T-cell (primary cell): Measurements from ENCODE around the gene KRTAP9-9. TPM values are rescaled to one million over a fixed set of nuclear protein-coding genes. Genes with fewer than 3 reads are reported as not detected.
"Not testable (repeated sequence)": the region's sequence is repeated elsewhere in the genome, so short reads cannot be mapped to it uniquely, and the experiment has no call there.

ENCODE experiments used
- ATAC-seq, 4 experiments: fragments of 200-7000 bp in 3 of 4; fragments of 150-1000 bp in 1 of 4; cut with Tn5 transposase; replicated peaks in 1 of 4; 1 replicate in 3 of 4; 2 replicates in 1 of 4; pipeline ENCODE4 v1.10.0; 2021; ENCODE audit warnings: moderate library complexity in 3 of 4, mild to moderate bottlenecking in 2 of 4, moderate number of reproducible peaks in 1 of 4
- CTCF ChIA-PET, 2 donors: fragments of 300-600 bp; sonication (Branson Sonifier 250); formaldehyde crosslinking; loops; one replicate each; lab custom pipeline; 2022; ENCODE audit warnings: antibody characterized with exemption in 2 of 2; lab: Charles Lee
- POLR2A ChIA-PET, 2 donors: fragments of 300-600 bp; sonication (Branson Sonifier 250); formaldehyde crosslinking; loops; one replicate each; lab custom pipeline; 2022; ENCODE audit warnings: antibody characterized with exemption in 2 of 2; lab: Charles Lee
- DNase-seq, 35 experiments: peaks; one replicate each; pipeline versions ENCODE4 v3.0.0 to v3.0.0-alpha.2; 2013 to 2023
- H3K27ac ChIP-seq: one replicate; pipeline ENCODE4 v1.5.1; 2013; ENCODE audit warnings: low read length
- H3K27me3 ChIP-seq, 2 experiments: replicated peaks in 1 of 2; 1 replicate in 1 of 2; 2 replicates in 1 of 2; pipeline versions ENCODE4 v1.6.1 to v1.7.0; 2013; ENCODE audit warnings: low read length in 1 of 2, mixed read lengths in 1 of 2; ENCODE audit not compliant: control insufficient read depth in 2 of 2, insufficient read depth in 2 of 2; ENCODE audit errors: extremely low read depth in 1 of 2
- H3K36me3 ChIP-seq, 2 donors: 1 replicate in 1 of 2; 2 replicates in 1 of 2; pipeline versions ENCODE4 v1.6.1 to v1.7.0; 2013; ENCODE audit warnings: low read length in 1 of 2; ENCODE audit not compliant: control insufficient read depth in 2 of 2, insufficient read depth in 1 of 2; ENCODE audit errors: extremely low read depth in 1 of 2
- H3K4me1 ChIP-seq, 2 experiments: 1 replicate in 1 of 2; 2 replicates in 1 of 2; pipeline versions ENCODE4 v1.6.1 to v1.7.0; 2013; ENCODE audit warnings: low read length in 2 of 2, mixed read lengths in 1 of 2; ENCODE audit not compliant: insufficient read depth in 2 of 2, control insufficient read depth in 1 of 2; ENCODE audit errors: extremely low read depth in 1 of 2
- H3K4me3 ChIP-seq, 2 donors: 1 replicate in 1 of 2; 2 replicates in 1 of 2; pipeline versions ENCODE4 v1.5.1 to v1.7.0; 2013; ENCODE audit warnings: mild to moderate bottlenecking in 2 of 2, low read length in 1 of 2, moderate library complexity in 1 of 2; ENCODE audit not compliant: control insufficient read depth in 1 of 2; ENCODE audit errors: extremely low read depth in 1 of 2
- H3K9me3 ChIP-seq: 2 replicates; pipeline ENCODE4 v1.7.0; 2013
- H3K27ac Mint-ChIP-seq, 2 donors: one replicate each; pipeline ENCODE4 v1.8.0; 2020 to 2021; ENCODE audit warnings: mild to moderate bottlenecking in 2 of 2, mixed read lengths in 2 of 2
- H3K27me3 Mint-ChIP-seq, 2 donors: one replicate each; pipeline ENCODE4 v1.8.0; 2021 to 2022; ENCODE audit warnings: mixed read lengths in 2 of 2
- H3K36me3 Mint-ChIP-seq: one replicate; pipeline ENCODE4 v1.8.0; 2021; ENCODE audit warnings: mixed read lengths
- H3K4me1 Mint-ChIP-seq, 3 donors: one replicate each; pipeline ENCODE4 v1.8.0; 2020 to 2022; ENCODE audit warnings: mixed read lengths in 3 of 3, mild to moderate bottlenecking in 1 of 3
- H3K4me3 Mint-ChIP-seq, 3 donors: one replicate each; pipeline ENCODE4 v1.8.0; 2020 to 2022; ENCODE audit warnings: mild to moderate bottlenecking in 3 of 3, mixed read lengths in 3 of 3, moderate library complexity in 3 of 3
- H3K9me3 Mint-ChIP-seq, 3 donors: one replicate each; pipeline ENCODE4 v1.8.0; 2020 to 2022; ENCODE audit warnings: mixed read lengths in 3 of 3
- WGBS: methylation state at CpG from one replicate; pipeline ENCODE4 v1.1.5; 2013; ENCODE audit warnings: missing lambda C conversion rate; ENCODE audit not compliant: insufficient coverage; 5-methylcytosine and 5-hydroxymethylcytosine counted together
- total RNA-seq, 35 experiments: library from RNA in 6 of 35; stranded (reverse) in 6 of 35; fragments of 120-200 nt in 1 of 35; gene quantifications; one replicate each; pipeline versions ENCODE4 v1.2.1 to v1.2.4 and lab custom pipeline; 2013 to 2026

Gene KRTAP9-9
- total RNA-seq, 5 donors from 2014 or later (not counting 1 experiment from before 2014, with no cell fraction given): not detected

- POLR2A ChIA-PET: no interaction called here
- H3K4me3 ChIP-seq: no peak overlapping the region
- H3K4me1 ChIP-seq: no peaks in the 10 kb centered on the region
- CTCF ChIA-PET: no interaction called here
- no peaks in the 10 kb centered on the region for H3K36me3 Mint-ChIP-seq
- no CpG with 5 or more reads among the region's 2 CpGs for WGBS
- H3K4me3 Mint-ChIP-seq: no peak overlapping the region
- no peaks in the 10 kb centered on the region for H3K9me3 ChIP-seq
- H3K27me3 ChIP-seq: peaks cover 0 to 4% of the 10 kb centered on the region in 2 experiments
- H3K27me3 Mint-ChIP-seq: peaks cover 21 to 24% of the 10 kb centered on the region in 2 donors
- no peak overlapping the region for H3K27ac Mint-ChIP-seq
- H3K36me3 ChIP-seq: no peaks in the 10 kb centered on the region
- H3K9me3 Mint-ChIP-seq: no peaks in the 10 kb centered on the region
- no peak overlapping the region for H3K27ac ChIP-seq
- peaks cover 6 to 28% (median 21%) of the 10 kb centered on the region in 3 donors for H3K4me1 Mint-ChIP-seq
- ATAC-seq (no peak), DNase-seq (no peak)
Observed at GRCh38 chr17:41263212-41263611, 8.0 kb downstream of the KRTAP9-9 start.

DNA sequence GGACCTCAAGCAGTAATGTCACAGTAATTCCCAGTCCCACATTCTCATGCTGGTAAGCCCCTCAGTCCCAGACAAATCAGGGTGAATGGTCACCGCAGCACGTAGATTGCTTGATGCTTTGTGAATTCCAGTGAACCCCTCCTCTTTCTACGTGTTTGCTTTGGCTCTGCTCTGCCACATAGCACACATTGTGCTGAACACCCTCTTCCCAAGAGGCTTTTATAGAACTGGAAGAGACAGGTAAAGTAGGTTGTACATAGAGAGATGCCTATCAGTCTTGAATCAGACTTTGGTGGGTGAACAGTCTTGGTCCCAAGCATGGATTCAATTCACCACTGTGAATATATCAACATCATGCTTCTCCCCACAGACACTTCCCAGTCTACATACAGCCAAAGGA is 9.4 kb downstream of the KRTAP9-9 start:
- POLR2A ChIA-PET: no interaction called here
- H3K27me3 ChIP-seq: peaks cover 0 to 4% of the 10 kb centered on the region in 2 experiments
- no peaks in the 10 kb centered on the region for H3K9me3 ChIP-seq
- H3K9me3 Mint-ChIP-seq: no peaks in the 10 kb centered on the region
- H3K4me1 ChIP-seq: no peaks in the 10 kb centered on the region
- DNase-seq (no peak), ATAC-seq (no peak)
- no CpG with 5 or more reads among the region's 3 CpGs for WGBS
- CTCF ChIA-PET: no interaction called here
- H3K27ac Mint-ChIP-seq: no peak overlapping the region
- no peaks in the 10 kb centered on the region for H3K36me3 ChIP-seq
- H3K4me3 ChIP-seq: no peak overlapping the region
- H3K4me1 Mint-ChIP-seq: peaks cover 6 to 28% (median 21%) of the 10 kb centered on the region in 3 donors
- H3K36me3 Mint-ChIP-seq: no peaks in the 10 kb centered on the region
- H3K27ac ChIP-seq: no peak overlapping the region
- H3K4me3 Mint-ChIP-seq: no peak overlapping the region
- H3K27me3 Mint-ChIP-seq: peaks cover 11 to 15% of the 10 kb centered on the region in 2 donors

- H3K27ac ChIP-seq: no peak within 1 kb of the TSS
- Mint-ChIP-seq H3K27ac (no peak within 1 kb of the TSS), H3K9me3 (no peaks in the 10 kb centered on the region), H3K4me3 (no peak within 1 kb of the TSS), H3K36me3 (no peaks in the 10 kb centered on the region), H3K27me3 (peaks cover 11 to 12% of the 10 kb centered on the region in 2 donors), H3K4me1 (peaks cover 6 to 27% (median 18%) of the 10 kb centered on the region in 3 donors)
- H3K9me3 ChIP-seq: no peaks in the 10 kb centered on the region
- no peak for ATAC-seq
- POLR2A ChIA-PET: no interaction called here
- peaks cover 0 to 4% of the 10 kb centered on the region in 2 experiments for H3K27me3 ChIP-seq
- H3K4me1 ChIP-seq: no peaks in the 10 kb centered on the region
- H3K4me3 ChIP-seq: no peak within 1 kb of the TSS
- DNase-seq: no peak
- CTCF ChIA-PET: no interaction called here
- no peaks in the 10 kb centered on the region for H3K36me3 ChIP-seq
- WGBS: no CpG with 5 or more reads among the region's 2 CpGs
Observed at GRCh38 chr17:41265078-41265477, 9.9 kb downstream of the KRTAP9-9 start, which contains the start of gene KRTAP9-6. Gene KRTAP9-6, plus strand, starts transcription at chr17:41265378. Its CDS starts 0 bp downstream, at chr17:41265378.

- Histone ChIP-seq H3K36me3 (no peaks in the 10 kb centered on the region), H3K9me3 (no peaks in the 10 kb centered on the region), H3K4me1 (no peaks in the 10 kb centered on the region), H3K27me3 (peaks cover 0 to 4% of the 10 kb centered on the region in 2 experiments), H3K4me3 (no peak overlapping the region), H3K27ac (no peak overlapping the region)
- Mint-ChIP-seq H3K4me1 (peaks cover 4 to 14% (median 9%) of the 10 kb centered on the region in 3 donors), H3K4me3 (no peak overlapping the region), H3K27me3 (peaks cover 2 to 14% of the 10 kb centered on the region in 2 donors), H3K9me3 (no peaks in the 10 kb centered on the region), H3K36me3 (no peaks in the 10 kb centered on the region), H3K27ac (no peak overlapping the region)
- ChIA-PET POLR2A (no interaction called here), CTCF (no interaction called here)
- WGBS: no CpG with 5 or more reads among the region's 3 CpGs
- no peak for DNase-seq
- no peak for ATAC-seq
Observed at GRCh38 chr17:41267711-41268110, 12.5 kb downstream of the KRTAP9-9 start.

- H3K9me3 Mint-ChIP-seq, H3K4me3 Mint-ChIP-seq, DNase-seq, H3K27ac ChIP-seq, H3K27ac Mint-ChIP-seq, POLR2A ChIA-PET, CTCF ChIA-PET, H3K9me3 ChIP-seq, H3K36me3 ChIP-seq, H3K36me3 Mint-ChIP-seq, H3K4me1 ChIP-seq, ATAC-seq, H3K4me3 ChIP-seq, H3K27me3 ChIP-seq: not testable (repeated sequence)
- H3K27me3 Mint-ChIP-seq: peaks cover 5 to 11% of the 10 kb centered on the region in 2 donors
- peaks cover 0 to 16% (median 8%) of the 10 kb centered on the region in 3 donors for H3K4me1 Mint-ChIP-seq
- no CpG with 5 or more reads among the region's 1 CpG for WGBS
Observed at GRCh38 chr17:41271323-41271722, 16.1 kb downstream of the KRTAP9-9 start.

- H3K4me1 ChIP-seq: no peaks in the 10 kb centered on the region
- H3K36me3 ChIP-seq: no peaks in the 10 kb centered on the region
- ChIA-PET POLR2A (interaction anchor here in 1 of 2 donors (0.6 kb wide), 1 partner anchor 417 kb away, joined by 3 read pairs; no protein-coding TSS in a partner anchor), CTCF (no interaction called here)
- no peaks in the 10 kb centered on the region for H3K9me3 ChIP-seq
- H3K4me3 ChIP-seq: no peak overlapping the region
- no peak overlapping the region for H3K27ac ChIP-seq
- no peak for ATAC-seq
- Mint-ChIP-seq H3K4me3 (no peak overlapping the region), H3K27ac (no peak overlapping the region), H3K4me1 (peaks cover 0 to 16% (median 8%) of the 10 kb centered on the region in 3 donors), H3K9me3 (no peaks in the 10 kb centered on the region), H3K36me3 (no peaks in the 10 kb centered on the region), H3K27me3 (peaks cover 9 to 16% of the 10 kb centered on the region in 2 donors)
- WGBS: no CpG with 5 or more reads among the region's 1 CpG
- DNase-seq: no peak
- no peaks in the 10 kb centered on the region for H3K27me3 ChIP-seq
Observed at GRCh38 chr17:41271858-41272257, 16.7 kb downstream of the KRTAP9-9 start.
